ENCODE data around the gene CBX6.
"Not testable (repeated sequence)": the region's sequence is repeated elsewhere in the genome, so short reads cannot be mapped to it uniquely, and the experiment has no call there.

Gene CBX6

GRCh38 chr22:38872172-38872830 lies at the start of gene CBX6:
TSS of gene CBX6 (minus strand) at chr22:38872216. CDS start at chr22:38872190, 26 bp downstream.
- peak; percentile 99 for DNase-seq

GRCh38 chr22:38921806-38922205 lies 49.8 kb upstream of the CBX6 start:
- no peak for DNase-seq

GRCh38 chr22:38921120-38921519 lies 49.1 kb upstream of the CBX6 start:
- no peak for DNase-seq

GRCh38 chr22:38919631-38920190 lies 47.7 kb upstream of the CBX6 start:
- no peak for DNase-seq

GRCh38 chr22:38911434-38911833 lies 39.4 kb upstream of the CBX6 start:
- no peak for DNase-seq

- no peak for DNase-seq
These were observed 35.8 kb upstream of the CBX6 start for GRCh38 chr22:38907767-38908166.

- DNase-seq, result no peak
These were observed 34.0 kb upstream of the CBX6 start for GRCh38 chr22:38906052-38906451.

GRCh38 chr22:38904052-38904617 lies 32.1 kb upstream of the CBX6 start:
- DNase-seq, result not testable (repeated sequence)

- no peak for DNase-seq
These were observed 29.2 kb upstream of the CBX6 start for GRCh38 chr22:38901111-38901641.

- DNase-seq, result no peak
These were observed 28.7 kb upstream of the CBX6 start for GRCh38 chr22:38900677-38901076.

GRCh38 chr22:38891256-38891655 lies 19.2 kb upstream of the CBX6 start:
- DNase-seq, result no peak

GRCh38 chr22:38890377-38890776 lies 18.4 kb upstream of the CBX6 start:
- DNase-seq, result no peak

- DNase-seq, result no peak
These were observed 14.3 kb upstream of the CBX6 start for GRCh38 chr22:38886333-38886732.

- DNase-seq, result no peak
These were observed 11.1 kb upstream of the CBX6 start for GRCh38 chr22:38882972-38883622.

GRCh38 chr22:38881997-38882879 lies 10.2 kb upstream of the CBX6 start:
- no peak for DNase-seq

GRCh38 chr22:38881464-38881871 lies 9.5 kb upstream of the CBX6 start:
- DNase-seq, result peak; percentile 74

GRCh38 chr22:38879961-38880360 lies 7.9 kb upstream of the CBX6 start:
- no peak for DNase-seq

GRCh38 chr22:38879108-38879729 lies 7.2 kb upstream of the CBX6 start:
- DNase-seq, result no peak

- no peak for DNase-seq
These were observed 6.0 kb upstream of the CBX6 start for GRCh38 chr22:38878001-38878400.

GRCh38 chr22:38874529-38875222 lies 2.7 kb upstream of the CBX6 start:
- no peak for DNase-seq

Measured in right forelimb (tissue), 1 donor.